Measurements from ENCODE around the gene CLCN2.

CLCN2 gene

GRCh38 chr3:184323696-184324095, 37.7 kb downstream of the CLCN2 start:
- H3K9me3 Mint-ChIP-seq, result no peaks in the 10 kb centered on the region
- H3K4me1 Mint-ChIP-seq (ENCODE audit: low read depth), result peaks cover 10% of the 10 kb centered on the region
- H3K27ac Mint-ChIP-seq, result no peak overlapping the region

GRCh38 chr3:184322731-184323487, 38.5 kb downstream of the CLCN2 start:
- Mint-ChIP-seq H3K27ac (no peak overlapping the region), H3K4me3 (no peak overlapping the region), H3K9me3 (no peaks in the 10 kb centered on the region), H3K27me3 (ENCODE audit: low read depth) (no peaks in the 10 kb centered on the region), H3K36me3 (ENCODE audit: low read depth) (peaks cover 80% of the 10 kb centered on the region), H3K4me1 (ENCODE audit: low read depth) (peaks cover 11% of the 10 kb centered on the region)
- no peak for DNase-seq (ENCODE audit: low spot score)

More at GRCh38 chr3:184323696-184324095, 37.7 kb downstream of the CLCN2 start:
- Mint-ChIP-seq H3K36me3 (ENCODE audit: low read depth) (peaks cover 83% of the 10 kb centered on the region), H3K27me3 (ENCODE audit: low read depth) (no peaks in the 10 kb centered on the region), H3K4me3 (no peak overlapping the region)
- no peak for DNase-seq (ENCODE audit: low spot score)

- H3K27ac Mint-ChIP-seq, result no peak overlapping the region
- no peak overlapping the region for H3K4me3 Mint-ChIP-seq
- H3K4me1 Mint-ChIP-seq (ENCODE audit: low read depth), result peaks cover 24% of the 10 kb centered on the region
- H3K9me3 Mint-ChIP-seq, result no peaks in the 10 kb centered on the region
- DNase-seq (ENCODE audit: low spot score), result no peak
- H3K27me3 Mint-ChIP-seq (ENCODE audit: low read depth), result no peaks in the 10 kb centered on the region
- H3K36me3 Mint-ChIP-seq (ENCODE audit: low read depth), result peaks cover 77% of the 10 kb centered on the region
Observed at GRCh38 chr3:184321666-184322065, 39.7 kb downstream of the CLCN2 start.

GRCh38 chr3:184320104-184320445, 41.3 kb downstream of the CLCN2 start:
- Mint-ChIP-seq H3K27me3 (ENCODE audit: low read depth) (no peaks in the 10 kb centered on the region), H3K9me3 (no peaks in the 10 kb centered on the region), H3K4me3 (no peak overlapping the region), H3K27ac (no peak overlapping the region), H3K36me3 (ENCODE audit: low read depth) (peaks cover 64% of the 10 kb centered on the region), H3K4me1 (ENCODE audit: low read depth) (peaks cover 29% of the 10 kb centered on the region)
- no peak for DNase-seq (ENCODE audit: low spot score)

- Mint-ChIP-seq H3K9me3 (no peaks in the 10 kb centered on the region), H3K27ac (peak overlapping the region; percentile 47), H3K27me3 (ENCODE audit: low read depth) (no peaks in the 10 kb centered on the region), H3K4me3 (peak overlapping the region; percentile 84), H3K36me3 (ENCODE audit: low read depth) (peaks cover 43% of the 10 kb centered on the region), H3K4me1 (ENCODE audit: low read depth) (peaks cover 31% of the 10 kb centered on the region)
- DNase-seq (ENCODE audit: low spot score), result no peak
Observed at GRCh38 chr3:184317201-184317600, 44.2 kb downstream of the CLCN2 start.

- H3K27ac Mint-ChIP-seq, result peak overlapping the region; percentile 79
Observed at GRCh38 chr3:184316792-184317191, 44.6 kb downstream of the CLCN2 start.

GRCh38 chr3:184315871-184316661, 45.3 kb downstream of the CLCN2 start:
- H3K9me3 Mint-ChIP-seq, result no peaks in the 10 kb centered on the region
- peaks cover 31% of the 10 kb centered on the region for H3K4me1 Mint-ChIP-seq (ENCODE audit: low read depth)
- no peak for DNase-seq (ENCODE audit: low spot score)
- no peaks in the 10 kb centered on the region for H3K27me3 Mint-ChIP-seq (ENCODE audit: low read depth)
- peaks cover 31% of the 10 kb centered on the region for H3K36me3 Mint-ChIP-seq (ENCODE audit: low read depth)
- peak overlapping the region; percentile 79 for H3K27ac Mint-ChIP-seq
- peak overlapping the region; percentile 84 for H3K4me3 Mint-ChIP-seq

More at GRCh38 chr3:184316792-184317191, 44.6 kb downstream of the CLCN2 start:
- H3K9me3 Mint-ChIP-seq, result no peaks in the 10 kb centered on the region
- H3K36me3 Mint-ChIP-seq (ENCODE audit: low read depth), result peaks cover 39% of the 10 kb centered on the region
- H3K4me1 Mint-ChIP-seq (ENCODE audit: low read depth), result peaks cover 31% of the 10 kb centered on the region
- H3K27me3 Mint-ChIP-seq (ENCODE audit: low read depth), result no peaks in the 10 kb centered on the region
- H3K4me3 Mint-ChIP-seq, result peak overlapping the region; percentile 84
- no peak for DNase-seq (ENCODE audit: low spot score)

GRCh38 chr3:184315543-184315867, 45.9 kb downstream of the CLCN2 start:
- H3K36me3 Mint-ChIP-seq (ENCODE audit: low read depth), result peaks cover 26% of the 10 kb centered on the region
- DNase-seq (ENCODE audit: low spot score), result no peak
- H3K27ac Mint-ChIP-seq, result peak overlapping the region; percentile 90
- H3K4me3 Mint-ChIP-seq, result peak overlapping the region; percentile 84
- H3K27me3 Mint-ChIP-seq (ENCODE audit: low read depth), result no peaks in the 10 kb centered on the region
- H3K9me3 Mint-ChIP-seq, result no peaks in the 10 kb centered on the region
- peaks cover 31% of the 10 kb centered on the region for H3K4me1 Mint-ChIP-seq (ENCODE audit: low read depth)

- peak overlapping the region; percentile 90 for H3K27ac Mint-ChIP-seq
- H3K9me3 Mint-ChIP-seq, result no peaks in the 10 kb centered on the region
- peak; percentile 33 for DNase-seq (ENCODE audit: low spot score)
- H3K4me3 Mint-ChIP-seq, result peak overlapping the region; percentile 86
- no peaks in the 10 kb centered on the region for H3K27me3 Mint-ChIP-seq (ENCODE audit: low read depth)
- H3K36me3 Mint-ChIP-seq (ENCODE audit: low read depth), result peaks cover 23% of the 10 kb centered on the region
- peaks cover 31% of the 10 kb centered on the region for H3K4me1 Mint-ChIP-seq (ENCODE audit: low read depth)
Observed at GRCh38 chr3:184314700-184315542, 46.5 kb downstream of the CLCN2 start.

GRCh38 chr3:184314363-184314699, 47.1 kb downstream of the CLCN2 start, which contains the start of gene EIF4G1:
Gene EIF4G1 (plus strand): TSS chr3:184314606. CDS start chr3:184315797, 1,191 bp downstream.
- peak within 1 kb of the TSS; percentile 86 for H3K4me3 Mint-ChIP-seq
- H3K36me3 Mint-ChIP-seq (ENCODE audit: low read depth), result peaks cover 22% of the 10 kb centered on the region
- peak within 1 kb of the TSS; percentile 90 for H3K27ac Mint-ChIP-seq
- H3K4me1 Mint-ChIP-seq (ENCODE audit: low read depth), result peaks cover 28% of the 10 kb centered on the region
- no peaks in the 10 kb centered on the region for H3K27me3 Mint-ChIP-seq (ENCODE audit: low read depth)
- H3K9me3 Mint-ChIP-seq, result no peaks in the 10 kb centered on the region
- DNase-seq (ENCODE audit: low spot score), result peak; percentile 94

- H3K9me3 Mint-ChIP-seq, result no peaks in the 10 kb centered on the region
- peaks cover 31% of the 10 kb centered on the region for H3K36me3 Mint-ChIP-seq (ENCODE audit: low read depth)
- no peak overlapping the region for H3K27ac Mint-ChIP-seq
- no peak overlapping the region for H3K4me3 Mint-ChIP-seq
- H3K27me3 Mint-ChIP-seq (ENCODE audit: low read depth), result no peaks in the 10 kb centered on the region
- DNase-seq (ENCODE audit: low spot score), result no peak
- H3K4me1 Mint-ChIP-seq (ENCODE audit: low read depth), result peaks cover 7% of the 10 kb centered on the region
Observed at GRCh38 chr3:184311633-184312032, 49.8 kb downstream of the CLCN2 start.

GRCh38 chr3:184308744-184309143, 52.7 kb downstream of the CLCN2 start:
- no peaks in the 10 kb centered on the region for H3K4me1 Mint-ChIP-seq (ENCODE audit: low read depth)
- H3K27me3 Mint-ChIP-seq (ENCODE audit: low read depth), result no peaks in the 10 kb centered on the region
- no peak overlapping the region for H3K4me3 Mint-ChIP-seq
- H3K36me3 Mint-ChIP-seq (ENCODE audit: low read depth), result peaks cover 52% of the 10 kb centered on the region
- H3K27ac Mint-ChIP-seq, result peak overlapping the region; percentile 12
- DNase-seq (ENCODE audit: low spot score), result no peak
- H3K9me3 Mint-ChIP-seq, result no peaks in the 10 kb centered on the region

- Mint-ChIP-seq H3K27ac (no peak overlapping the region), H3K36me3 (ENCODE audit: low read depth) (peaks cover 60% of the 10 kb centered on the region), H3K4me3 (no peak overlapping the region), H3K4me1 (ENCODE audit: low read depth) (no peaks in the 10 kb centered on the region), H3K27me3 (ENCODE audit: low read depth) (no peaks in the 10 kb centered on the region), H3K9me3 (no peaks in the 10 kb centered on the region)
- DNase-seq (ENCODE audit: low spot score), result no peak
Observed at GRCh38 chr3:184307915-184308314, 53.5 kb downstream of the CLCN2 start.
